IPS DF 4.7 (cell line): Measurements from ENCODE around the gene ANAPC4.

Source experiments
- DNase-seq: peaks from one replicate; pipeline ENCODE4 v3.0.0-alpha.2; 2013; ENCODE audit warnings: low spot score; ENCODE audit errors: extremely low read depth

The ANAPC4 gene

DNA sequence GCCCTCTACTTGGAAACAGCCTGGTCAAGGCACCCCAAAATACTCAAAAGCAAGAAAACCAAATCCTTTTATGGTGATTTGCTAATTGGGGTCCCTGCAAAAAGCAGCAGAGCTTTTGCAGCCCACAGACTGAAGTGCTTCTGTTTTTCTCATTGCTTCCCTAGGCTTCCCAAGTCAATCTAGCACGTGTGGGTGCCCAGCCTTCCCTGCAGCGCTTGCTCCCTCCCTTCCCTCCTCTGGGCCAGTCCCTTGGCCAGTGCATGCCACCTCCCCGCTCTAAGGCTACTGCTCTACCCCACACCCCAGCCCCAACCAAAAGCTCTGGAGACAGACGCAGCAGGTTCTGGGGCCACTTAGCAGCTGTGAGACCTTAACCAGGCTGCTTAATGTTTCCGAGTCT is 53.6 kb downstream of the ANAPC4 start:
- no peak for DNase-seq

DNA sequence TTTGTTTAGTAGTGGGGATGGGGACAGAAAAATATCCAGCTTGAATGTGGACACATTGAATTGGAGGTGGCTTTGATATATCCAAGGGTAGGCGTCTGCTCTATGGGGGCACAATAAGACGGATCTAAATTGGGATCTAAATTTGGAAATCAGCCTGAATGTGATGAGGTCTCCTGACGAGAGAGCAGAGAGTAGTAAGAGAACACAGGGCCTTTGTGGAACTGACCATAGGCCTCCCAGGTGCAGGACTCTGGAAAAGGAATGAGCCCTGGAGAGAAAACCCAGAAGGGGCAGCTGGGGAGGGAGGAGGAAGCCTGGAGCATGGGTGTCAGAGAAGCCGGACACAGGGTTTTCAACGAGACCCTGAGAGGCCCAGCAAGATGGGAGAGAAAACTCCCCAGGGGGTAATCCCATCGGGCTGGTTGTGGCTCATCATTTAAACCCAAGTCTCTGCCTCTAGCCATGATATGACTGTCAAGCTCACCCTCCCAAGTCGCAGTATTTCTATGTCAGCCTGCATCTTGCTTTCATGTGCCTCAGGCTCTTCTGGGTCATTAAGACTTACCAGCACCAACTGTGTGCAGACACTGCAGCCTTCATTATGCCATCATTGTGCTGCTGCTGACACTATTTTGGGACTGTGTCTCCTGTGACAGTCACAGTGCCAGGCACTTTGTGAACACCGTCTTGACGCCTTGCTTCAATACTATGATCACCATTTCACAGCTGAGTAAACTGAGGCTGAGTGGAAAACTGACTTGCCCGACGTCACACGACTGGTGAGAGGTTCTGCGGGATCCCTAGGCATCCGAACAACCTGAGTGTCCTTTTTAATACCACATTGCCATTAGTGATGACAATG is 57.1 kb downstream of the ANAPC4 start:
- DNase-seq = no peak

DNA sequence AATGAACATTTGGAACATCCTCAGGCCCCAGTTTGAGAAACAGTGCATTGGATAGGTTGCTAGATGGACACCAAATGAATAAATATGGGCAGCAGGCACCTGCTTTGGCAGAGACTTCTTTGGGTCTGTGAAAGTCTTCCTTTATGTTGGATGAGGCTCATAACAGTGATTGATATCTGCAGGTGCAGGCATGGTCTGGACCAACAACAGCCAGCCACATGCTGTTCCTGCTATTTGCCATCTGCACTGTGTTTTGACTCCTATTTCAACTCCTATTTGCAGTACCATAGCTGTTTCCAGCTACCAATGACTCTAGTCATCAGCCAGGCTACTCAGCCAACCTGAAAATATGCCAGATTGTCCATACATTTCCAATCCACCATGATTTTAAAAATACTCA is 60.9 kb downstream of the ANAPC4 start:
- DNase-seq = no peak

DNA sequence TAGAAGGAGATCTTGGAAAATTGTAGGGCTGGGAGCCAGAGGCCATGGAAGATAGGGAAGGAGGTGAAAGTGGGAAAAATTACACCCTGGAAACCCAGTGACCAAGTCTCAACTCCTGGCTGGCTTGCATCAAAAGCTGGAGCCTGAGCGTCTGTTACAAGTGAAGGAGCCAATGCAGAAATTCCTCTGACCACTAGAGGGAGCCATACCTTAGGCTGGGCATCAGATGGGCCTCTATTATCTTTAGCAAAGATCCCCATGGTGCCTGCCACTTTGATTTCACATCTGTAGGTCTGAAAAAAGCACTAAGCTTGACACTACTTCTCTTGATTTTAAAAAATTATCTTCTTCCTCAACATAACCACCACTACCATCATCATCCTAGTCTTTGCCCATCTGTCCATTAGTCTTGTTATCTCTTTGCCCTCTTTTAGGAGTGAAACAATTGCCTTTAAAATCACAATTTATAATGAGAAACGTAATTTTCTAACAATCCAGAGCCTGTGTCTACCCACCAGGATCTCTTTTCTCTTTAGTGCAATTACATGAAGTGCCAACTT is 62.9 kb downstream of the ANAPC4 start:
- no peak for DNase-seq

DNA sequence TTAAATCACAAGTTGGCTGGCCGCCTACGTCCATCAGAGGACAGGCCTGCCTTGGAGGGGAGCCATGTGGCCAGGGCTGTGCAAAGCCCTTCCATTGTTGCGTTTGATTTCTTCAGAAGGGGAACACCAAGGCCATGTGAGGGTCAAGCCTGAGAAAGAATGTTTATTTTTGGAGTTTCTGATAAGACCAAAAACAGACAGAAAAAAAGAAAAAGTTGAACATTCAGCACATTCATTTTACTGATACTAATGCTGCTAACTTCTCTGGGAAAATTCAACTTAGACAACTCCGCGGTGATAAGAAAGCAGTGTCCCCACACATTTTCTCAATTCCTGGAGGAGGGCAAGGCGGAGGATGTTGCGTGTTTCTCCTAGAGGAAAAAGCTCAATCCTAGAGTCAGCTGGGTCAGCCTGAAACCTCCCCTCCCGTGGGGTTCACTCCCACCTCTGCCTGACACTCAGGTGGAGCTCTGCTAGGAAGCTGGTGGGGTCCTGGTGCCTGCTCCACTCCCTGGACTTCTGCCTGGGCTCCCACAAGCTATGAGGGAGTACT is 63.5 kb downstream of the ANAPC4 start:
- no peak for DNase-seq

DNA sequence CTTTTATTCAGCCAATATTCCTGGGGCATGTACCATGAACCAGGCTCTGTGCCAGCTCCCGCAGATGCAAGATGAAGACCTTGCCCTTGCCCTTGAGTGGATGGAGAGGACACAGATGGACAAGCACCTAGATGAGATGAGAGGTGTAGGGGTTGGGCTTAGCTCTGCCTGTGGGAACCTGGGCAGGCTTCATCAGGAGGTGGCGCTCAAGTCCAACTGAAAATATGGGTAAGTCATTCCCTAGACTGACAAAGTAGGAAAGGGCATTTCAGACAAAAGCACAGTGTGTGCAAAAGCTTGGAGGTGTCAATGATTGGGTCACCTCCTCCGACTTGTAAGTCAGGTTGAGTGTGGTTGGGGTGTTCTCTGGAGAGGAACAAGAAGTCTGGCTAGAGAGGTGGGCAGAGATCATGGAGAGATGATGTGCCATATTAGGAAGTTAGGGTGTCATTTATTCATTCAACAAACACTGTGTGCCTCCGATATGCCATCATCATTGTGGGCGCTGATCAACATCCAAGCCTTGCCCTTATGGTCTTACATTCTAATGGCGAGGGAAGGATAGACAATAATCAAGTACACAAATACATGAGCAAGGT is 64.6 kb downstream of the ANAPC4 start:
- peak; percentile 56 for DNase-seq

DNA sequence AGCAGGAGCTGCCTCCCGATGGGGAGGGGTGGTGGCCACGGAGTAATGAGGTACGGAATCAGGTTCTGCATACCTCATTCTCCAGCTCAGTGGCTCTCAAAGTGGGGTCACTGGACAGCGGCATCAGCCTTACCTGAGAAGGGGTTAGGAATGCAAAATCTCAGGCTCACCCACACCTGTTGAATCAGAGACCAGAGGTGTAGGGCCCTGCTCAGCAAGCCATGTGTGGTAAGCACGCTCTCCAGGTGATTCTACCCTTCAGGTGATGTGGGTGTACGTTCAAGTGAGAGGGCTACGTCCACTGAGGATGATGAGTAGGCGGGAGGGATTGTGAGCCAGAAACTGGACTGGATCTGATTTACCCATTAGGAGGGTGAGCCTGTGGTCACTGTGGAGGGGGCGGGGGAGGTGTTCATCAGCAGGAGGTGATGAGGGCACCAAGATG is 65.8 kb downstream of the ANAPC4 start:
- no peak for DNase-seq

DNA sequence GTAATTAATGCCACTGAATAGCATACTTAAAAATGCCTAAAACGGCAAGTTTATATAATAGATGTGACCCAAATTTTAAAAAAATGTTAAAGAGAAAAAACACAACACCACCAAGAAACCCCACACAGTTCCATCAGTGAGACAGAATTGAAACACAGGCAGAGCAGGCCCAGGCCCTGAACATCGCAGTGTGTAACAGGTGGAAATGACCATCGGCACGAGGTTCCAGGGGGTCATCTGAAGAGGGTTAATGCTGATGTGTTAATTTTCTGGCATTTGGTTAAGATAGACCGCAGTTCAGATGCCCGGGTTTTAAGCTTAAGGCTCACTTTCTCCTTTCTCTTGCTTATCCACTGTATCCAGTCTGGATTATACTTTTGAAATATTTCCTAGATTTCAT is 66.8 kb downstream of the ANAPC4 start:
- DNase-seq = no peak

DNA sequence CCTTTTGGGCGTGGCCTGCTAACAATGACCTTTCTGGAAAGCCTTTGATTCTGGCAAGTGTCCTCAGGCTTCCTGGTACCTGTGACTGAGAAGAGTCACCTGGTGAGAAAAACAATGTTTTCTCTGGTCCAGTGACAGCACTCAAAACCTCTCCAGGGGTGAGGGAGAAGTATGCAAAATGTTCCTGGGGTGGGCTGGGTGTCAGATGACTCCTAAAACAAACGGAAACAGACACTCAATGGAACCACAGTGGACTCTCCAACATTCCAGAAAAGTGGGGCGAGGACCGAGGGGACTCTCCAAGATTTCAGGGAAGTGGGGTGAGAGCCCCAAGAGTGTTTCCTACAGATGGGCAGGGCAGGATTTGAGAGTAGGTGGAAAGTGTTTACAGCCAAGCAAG is 69.5 kb downstream of the ANAPC4 start:
- no peak for DNase-seq

DNA sequence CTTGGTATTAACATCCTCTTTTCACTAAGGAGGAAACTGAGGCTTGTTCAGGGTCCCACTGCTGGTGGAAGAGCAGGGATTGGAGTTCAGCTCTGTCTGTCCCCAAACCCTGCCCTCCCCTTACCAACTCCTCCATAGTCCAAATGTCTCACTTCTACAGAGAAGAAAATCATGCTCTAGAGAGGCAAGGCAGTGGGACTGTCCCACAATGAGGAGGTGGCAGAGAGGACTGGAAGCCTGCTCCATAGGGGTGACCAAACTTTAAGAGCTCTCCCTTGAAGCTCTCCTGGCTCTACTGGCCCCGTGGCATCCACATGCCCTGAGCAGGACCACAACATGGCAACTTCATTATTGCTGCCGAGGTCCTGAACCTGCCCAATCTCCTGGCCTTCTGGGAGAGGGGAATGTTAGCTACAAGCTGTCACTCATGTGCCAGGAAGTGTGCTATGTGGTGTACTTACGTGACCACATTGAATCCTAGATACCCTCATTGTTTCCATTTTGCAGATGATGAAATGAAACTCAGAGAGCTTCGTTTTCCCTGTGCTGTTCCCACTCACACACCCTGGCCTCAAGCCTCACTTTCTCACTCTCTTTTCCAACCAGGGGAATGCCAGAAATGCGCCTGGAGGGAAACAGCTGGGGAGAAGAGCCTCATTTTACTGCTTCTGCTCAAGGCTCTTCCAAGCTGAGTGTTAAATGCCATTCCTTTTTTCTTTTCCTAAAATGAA is 71.5 kb downstream of the ANAPC4 start:
- no peak for DNase-seq

DNA sequence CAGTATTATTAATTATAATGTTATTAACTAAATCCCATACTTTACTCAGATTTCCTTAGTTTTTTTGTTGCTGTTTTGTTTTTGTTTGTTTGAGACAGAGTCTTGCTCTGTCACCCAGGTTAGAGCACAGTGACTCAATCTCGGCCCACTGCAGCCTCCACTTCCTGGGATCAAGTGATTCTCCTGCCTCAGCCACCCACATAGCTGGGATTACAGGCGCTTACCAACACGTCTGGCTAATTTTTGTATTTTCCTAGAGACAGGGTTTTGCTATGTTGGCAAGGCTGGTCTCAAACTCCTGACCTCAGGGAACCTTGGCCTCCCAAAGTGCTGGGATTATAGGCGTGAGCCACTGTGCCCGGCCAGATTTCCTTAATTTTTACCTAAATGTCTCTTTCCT is 72.2 kb downstream of the ANAPC4 start:
- DNase-seq = no peak

DNA sequence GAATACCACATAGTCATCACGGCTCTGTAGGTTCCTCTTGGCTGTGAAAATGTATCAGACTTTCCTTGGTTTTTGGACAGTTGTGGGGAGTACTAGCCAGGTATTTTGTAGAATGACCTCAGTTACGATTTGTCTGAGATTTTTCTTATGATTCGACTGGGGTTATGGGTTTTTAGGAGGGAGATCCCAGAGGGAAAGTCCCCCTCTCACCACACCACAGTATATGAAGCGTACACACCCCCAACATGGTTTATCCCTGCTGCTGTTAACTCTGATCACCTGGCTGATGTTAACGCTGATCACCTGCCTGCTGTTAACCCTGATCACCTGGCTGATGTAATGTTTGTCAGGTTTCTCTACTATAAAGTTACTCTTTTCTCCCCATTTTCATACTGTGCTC is 72.6 kb downstream of the ANAPC4 start:
- no peak for DNase-seq

DNA sequence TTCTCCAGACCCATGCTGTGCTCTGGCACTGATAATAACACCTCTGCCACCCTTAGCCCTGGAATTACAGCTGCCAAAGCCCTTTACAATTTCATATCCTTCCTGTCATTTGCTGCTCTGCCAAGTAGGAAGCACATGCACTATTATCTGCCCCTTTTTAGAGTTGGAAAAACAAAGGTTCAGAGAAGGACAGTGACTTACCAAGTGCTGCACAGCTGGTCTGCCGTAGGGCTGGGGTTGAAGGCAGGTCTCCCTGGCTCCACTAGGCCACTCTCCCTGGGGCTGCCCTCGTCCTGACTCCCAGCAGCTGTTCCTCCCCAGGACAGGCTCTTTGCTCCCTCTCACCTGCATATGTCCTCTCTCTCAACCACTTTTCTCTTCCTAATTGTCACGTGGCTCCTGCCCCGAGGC is 73.4 kb downstream of the ANAPC4 start:
- DNase-seq = no peak

DNA sequence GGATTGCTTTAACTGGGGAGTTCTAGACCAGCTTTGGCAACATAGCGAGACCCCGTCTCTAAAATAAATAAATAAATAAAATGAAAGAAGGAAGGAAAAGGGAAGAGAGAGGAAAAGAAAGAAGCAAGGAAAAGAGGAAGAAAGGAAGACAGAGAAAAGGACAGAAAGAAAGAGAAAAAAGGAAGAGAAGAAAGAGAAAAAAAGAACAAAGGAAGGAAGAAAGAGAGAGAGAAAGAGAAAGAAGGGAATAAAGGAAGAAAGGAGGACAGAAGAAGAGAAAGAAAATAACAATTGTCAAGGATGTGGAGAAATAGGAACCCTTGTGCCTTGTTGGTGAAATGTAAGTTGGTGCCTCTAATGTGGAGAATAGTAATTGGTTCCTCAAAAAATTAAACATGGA is 74.6 kb downstream of the ANAPC4 start:
- no peak for DNase-seq

DNA sequence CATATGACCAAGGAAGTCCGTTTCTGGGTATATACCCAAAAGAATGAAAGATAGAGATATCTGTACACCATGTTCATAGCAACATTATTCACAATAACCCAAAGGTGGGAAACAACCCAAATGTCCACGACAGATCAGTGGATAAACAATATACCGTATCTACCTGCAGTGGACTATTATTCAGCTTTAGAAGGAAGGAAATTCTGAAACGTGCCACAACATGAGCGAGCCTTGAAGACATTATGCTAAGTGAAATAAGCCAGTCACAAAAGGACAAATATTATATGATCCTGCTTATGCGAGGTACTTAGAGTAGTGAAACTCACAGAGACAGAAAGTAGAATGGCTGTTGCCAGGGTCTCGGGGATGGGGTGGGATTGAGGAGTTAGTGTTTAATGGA is 75.0 kb downstream of the ANAPC4 start:
- no peak for DNase-seq

DNA sequence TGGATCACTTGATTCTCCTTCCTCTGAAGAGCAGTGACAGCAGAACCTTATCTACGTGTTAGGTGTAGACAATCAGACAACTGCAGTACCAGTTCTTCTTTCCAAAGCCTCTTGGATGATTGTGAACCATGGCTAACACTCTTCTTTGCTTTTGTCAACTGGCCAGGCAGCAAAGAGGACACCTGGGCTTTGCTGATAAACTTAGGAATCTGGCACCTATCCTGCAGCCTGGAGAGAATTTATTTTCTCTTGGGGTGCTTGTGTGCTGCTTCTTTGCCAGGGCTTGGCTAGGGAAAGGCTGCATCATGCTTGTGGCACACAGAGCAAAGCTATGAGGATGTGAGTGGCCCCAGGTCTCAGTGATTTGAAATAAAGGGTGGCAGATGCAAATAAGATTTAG is 77.4 kb downstream of the ANAPC4 start:
- DNase-seq = no peak

DNA sequence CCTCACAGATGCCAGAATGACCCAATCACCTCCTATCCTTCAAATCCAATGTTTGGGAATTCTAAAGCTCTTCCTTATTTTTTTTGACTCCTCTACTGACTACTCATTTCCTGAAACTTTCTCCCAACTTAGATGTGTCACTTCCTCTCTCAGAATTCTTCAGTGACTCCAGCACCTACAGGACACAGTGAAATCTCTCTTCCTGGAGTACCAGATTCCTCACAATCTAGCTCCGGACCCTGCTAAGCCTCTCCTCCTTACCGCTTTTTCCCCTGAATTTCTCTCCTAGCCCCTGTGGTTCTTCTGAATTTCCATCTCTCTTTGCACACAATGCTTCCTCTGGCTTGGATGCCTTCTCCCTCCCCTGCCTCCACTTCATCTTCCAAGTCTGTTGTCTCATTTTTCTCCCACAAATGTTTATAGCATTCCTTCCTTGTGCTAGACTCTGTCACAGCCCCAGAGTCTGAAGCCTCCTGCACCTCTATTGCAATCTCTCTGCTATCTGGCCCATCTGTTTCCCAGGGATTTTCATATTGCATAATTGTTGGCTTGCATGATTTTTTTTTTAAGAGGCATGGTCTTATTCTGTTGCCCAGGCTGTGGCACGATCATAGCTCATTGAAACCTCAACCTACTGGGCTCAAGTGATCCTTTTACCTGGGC is 80.1 kb downstream of the ANAPC4 start:
- no peak for DNase-seq

DNA sequence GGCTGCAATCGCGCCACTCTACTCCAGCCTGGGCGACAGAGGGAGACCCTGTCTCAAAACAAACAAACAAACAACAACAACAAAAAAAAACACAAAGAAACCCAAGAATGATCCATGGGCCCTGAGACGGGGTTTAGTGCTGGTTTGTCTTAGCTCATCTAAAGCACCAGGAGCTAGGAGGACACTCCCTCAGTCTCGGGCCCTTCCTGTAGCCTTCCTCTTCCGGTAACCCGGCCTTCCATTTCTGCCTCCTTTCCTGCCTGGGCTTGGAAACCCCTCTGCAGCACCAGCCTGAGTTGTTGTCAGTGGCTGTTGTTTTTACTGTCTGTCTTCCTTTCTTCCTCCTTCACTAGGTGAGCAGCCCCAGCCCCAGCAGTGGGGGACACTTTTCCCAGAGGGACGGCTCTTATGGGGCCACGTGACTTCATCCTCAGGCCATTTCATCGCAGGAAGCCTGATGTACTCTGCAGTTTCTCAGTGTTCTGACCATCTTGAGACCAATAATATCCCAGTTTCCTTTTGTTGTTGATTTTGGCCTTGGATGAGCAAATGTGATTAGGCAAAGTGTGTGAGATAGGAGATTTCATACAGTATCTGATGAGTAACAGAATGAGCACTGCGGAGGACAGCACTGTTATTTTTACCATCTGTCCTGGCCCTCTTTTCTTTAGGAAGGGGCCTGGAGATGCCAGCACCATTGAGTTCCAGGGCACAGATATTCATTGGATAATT is 90.1 kb downstream of the ANAPC4 start:
- DNase-seq = no peak

DNA sequence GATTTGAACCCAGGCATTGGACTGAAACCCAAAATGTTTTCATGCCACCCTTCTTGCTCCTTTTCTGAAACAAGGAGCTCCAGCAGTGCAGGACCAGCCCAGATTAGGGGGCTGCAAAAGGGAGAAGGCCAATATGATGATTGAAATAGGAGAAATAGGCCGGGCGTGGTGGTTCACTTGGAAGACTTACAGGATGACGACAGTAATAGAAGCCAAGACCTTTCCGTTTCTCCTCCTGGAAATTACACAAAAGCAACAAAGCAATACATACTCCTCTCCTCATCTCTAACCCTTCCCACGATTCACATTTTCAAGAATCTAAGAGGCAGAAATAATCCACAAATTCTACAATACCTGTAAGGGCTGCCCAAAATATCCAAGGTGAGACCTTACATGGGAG is 90.8 kb downstream of the ANAPC4 start:
- DNase-seq = no peak
